Natural killer cell (primary cell): ENCODE results near the gene HLX. TPM values are rescaled to one million over a fixed set of nuclear protein-coding genes. Genes with fewer than 3 reads are reported as not detected.

Experiments used
- ATAC-seq, 3 donors: fragments of 150-1000 bp in 2 of 3; fragments of 200-7000 bp in 1 of 3; cut with Tn5 transposase; 1 replicate in 1 of 3; 2 replicates in 2 of 3; pipeline ENCODE4 v1.10.0; 2021; ENCODE audit warnings: mild to moderate bottlenecking in 2 of 3, moderate library complexity in 2 of 3
- DNase-seq, 2 donors: peaks; one replicate each; pipeline versions ENCODE4 v3.0.0 to v3.0.0-alpha.2; 2013 to 2021; ENCODE audit warnings: mixed read lengths in 1 of 2
- H3K27ac ChIP-seq: one replicate; pipeline ENCODE4 v1.5.1; 2013; ENCODE audit warnings: mild to moderate bottlenecking, low read length
- H3K27me3 ChIP-seq: one replicate; pipeline ENCODE4 v1.6.1; 2013; ENCODE audit warnings: low read length; ENCODE audit not compliant: control insufficient read depth, insufficient read depth
- H3K36me3 ChIP-seq: one replicate; pipeline ENCODE4 v1.6.1; 2013; ENCODE audit warnings: low read length; ENCODE audit not compliant: control insufficient read depth, insufficient read depth
- H3K4me1 ChIP-seq: one replicate; pipeline ENCODE4 v1.6.1; 2013; ENCODE audit warnings: low read length; ENCODE audit not compliant: control insufficient read depth, insufficient read depth
- H3K4me3 ChIP-seq: one replicate; pipeline ENCODE4 v1.5.1; 2013; ENCODE audit warnings: low read length
- H3K9me3 ChIP-seq: one replicate; pipeline ENCODE4 v1.6.1; 2013; ENCODE audit warnings: low read length; ENCODE audit not compliant: control insufficient read depth, insufficient read depth
- H3K27ac Mint-ChIP-seq, 2 donors: one replicate each; pipeline ENCODE4 v1.8.0; 2022; ENCODE audit warnings: mild to moderate bottlenecking in 2 of 2, mixed read lengths in 2 of 2, moderate library complexity in 1 of 2
- H3K27me3 Mint-ChIP-seq, 2 donors: one replicate each; pipeline ENCODE4 v1.8.0; 2022; ENCODE audit warnings: low read depth in 2 of 2, mixed read lengths in 2 of 2
- H3K36me3 Mint-ChIP-seq: one replicate; pipeline ENCODE4 v1.8.0; 2022; ENCODE audit warnings: mixed read lengths
- H3K4me1 Mint-ChIP-seq, 2 donors: one replicate each; pipeline ENCODE4 v1.8.0; 2022; ENCODE audit warnings: mixed read lengths in 2 of 2
- H3K4me3 Mint-ChIP-seq: one replicate; pipeline ENCODE4 v1.8.0; 2022; ENCODE audit warnings: mild to moderate bottlenecking, moderate library complexity, mixed read lengths
- H3K9me3 Mint-ChIP-seq, 2 donors: one replicate each; pipeline ENCODE4 v1.8.0; 2022; ENCODE audit warnings: mixed read lengths in 2 of 2
- CTCF ChIP-seq: fragments of 200-600 bp; IDR thresholded peaks from one replicate; pipeline ENCODE4 v1.8.0; 2022; ENCODE audit warnings: antibody characterized with exemption
- WGBS: methylation state at CpG from one replicate; pipeline ENCODE4 v1.1.7; 2013; ENCODE audit warnings: missing lambda C conversion rate; ENCODE audit not compliant: insufficient coverage; 5-methylcytosine and 5-hydroxymethylcytosine counted together
- intact Hi-C: fragments of 100-400 bp; cut with micrococcal nuclease; formaldehyde crosslinking; loops from one replicate; pipeline ENCODE4 v1.14.2; 2022
- total RNA-seq, 4 donors: library from RNA; stranded (reverse); fragments of 120-200 nt in 1 of 4; gene quantifications; one replicate each; pipeline versions ENCODE4 v1.2.3 to v1.2.4, GENCODE V29; 2013 to 2022

The HLX gene
- total RNA-seq, 3 donors from 2014 or later (not counting 1 experiment from before 2014, with no cell fraction given), result 0.93 to 19.3 (median 1.0) TPM

- Histone ChIP-seq H3K27ac (no peak overlapping the region), H3K4me1 (no peaks in the 10 kb centered on the region), H3K27me3 (no peaks in the 10 kb centered on the region), H3K36me3 (no peaks in the 10 kb centered on the region), H3K9me3 (no peaks in the 10 kb centered on the region), H3K4me3 (no peak overlapping the region)
- Mint-ChIP-seq H3K27me3 (peaks cover under 1 to 2% of the 10 kb centered on the region in 2 donors), H3K4me1 (no peaks in the 10 kb centered on the region), H3K36me3 (no peaks in the 10 kb centered on the region), H3K27ac (no peak overlapping the region), H3K4me3 (no peak overlapping the region), H3K9me3 (no peaks in the 10 kb centered on the region)
- DNase-seq (no peak), ATAC-seq (no peak)
- 16% methylated on average over 6 of the region's 6 CpGs for WGBS
- intact Hi-C loops, result no loop called here
- no peak for TF ChIP-seq CTCF
Observed at GRCh38 chr1:220927442-220927841, 48.2 kb downstream of the HLX start.

- Mint-ChIP-seq H3K9me3 (no peaks in the 10 kb centered on the region), H3K27ac (no peak overlapping the region), H3K4me1 (no peaks in the 10 kb centered on the region), H3K4me3 (no peak overlapping the region), H3K27me3 (peaks cover 0 to 2% of the 10 kb centered on the region in 2 donors), H3K36me3 (no peaks in the 10 kb centered on the region)
- Histone ChIP-seq H3K4me1 (no peaks in the 10 kb centered on the region), H3K9me3 (no peaks in the 10 kb centered on the region), H3K4me3 (no peak overlapping the region), H3K27me3 (no peaks in the 10 kb centered on the region), H3K36me3 (no peaks in the 10 kb centered on the region), H3K27ac (no peak overlapping the region)
- ATAC-seq, result no peak
- intact Hi-C loops, result no loop called here
- WGBS, result no CpG with 5 or more reads among the region's 1 CpG
- TF ChIP-seq CTCF, result no peak
- DNase-seq, result no peak
Observed at GRCh38 chr1:220928320-220928719, 49.1 kb downstream of the HLX start.

- ATAC-seq, result no peak
- Mint-ChIP-seq H3K4me3 (no peak overlapping the region), H3K36me3 (no peaks in the 10 kb centered on the region), H3K9me3 (no peaks in the 10 kb centered on the region), H3K4me1 (no peaks in the 10 kb centered on the region), H3K27ac (no peak overlapping the region), H3K27me3 (peaks cover 0 to 2% of the 10 kb centered on the region in 2 donors)
- WGBS, result 43% methylated on average over 5 of the region's 5 CpGs
- intact Hi-C loops, result no loop called here
- H3K36me3 ChIP-seq, result no peaks in the 10 kb centered on the region
- H3K27ac ChIP-seq, result no peak overlapping the region
- no peaks in the 10 kb centered on the region for H3K4me1 ChIP-seq
- TF ChIP-seq CTCF, result no peak
- no peak for DNase-seq
- H3K27me3 ChIP-seq, result no peaks in the 10 kb centered on the region
- H3K4me3 ChIP-seq, result no peak overlapping the region
- no peaks in the 10 kb centered on the region for H3K9me3 ChIP-seq
Observed at GRCh38 chr1:220928725-220929300, 49.6 kb downstream of the HLX start.

- Mint-ChIP-seq H3K27me3 (peaks cover 0 to 2% of the 10 kb centered on the region in 2 donors), H3K27ac (no peak overlapping the region), H3K4me1 (no peaks in the 10 kb centered on the region), H3K9me3 (no peaks in the 10 kb centered on the region), H3K36me3 (no peaks in the 10 kb centered on the region), H3K4me3 (no peak overlapping the region)
- Histone ChIP-seq H3K27me3 (no peaks in the 10 kb centered on the region), H3K4me3 (no peak overlapping the region), H3K27ac (no peak overlapping the region), H3K36me3 (no peaks in the 10 kb centered on the region), H3K4me1 (no peaks in the 10 kb centered on the region), H3K9me3 (no peaks in the 10 kb centered on the region)
- no peak for DNase-seq
- no peak for TF ChIP-seq CTCF
- intact Hi-C loops, result no loop called here
- no peak for ATAC-seq
- 55% methylated on average over 1 of the region's 1 CpG for WGBS
Observed at GRCh38 chr1:220929304-220929703, 50.1 kb downstream of the HLX start.
